Esophagus squamous epithelium (tissue), 4 donors: ENCODE results near the gene RASGRF2.

Experiments
- POLR2A ChIP-seq, 4 donors: fragments of 450-650 bp; IDR thresholded peaks; one replicate each; pipeline ENCODE4 v1.6.1; 2017; ENCODE audit warnings: antibody characterized with exemption in 4 of 4, mild to moderate bottlenecking in 4 of 4, moderate library complexity in 3 of 4
- TF ChIP-seq, protein P1 (sequence below), 6 experiments: fragments of 450-650 bp in 4 of 6; fragments of 200-600 bp in 2 of 6; sonication (generic) in 2 of 6; IDR thresholded peaks; one replicate each; pipeline ENCODE4 v1.5.1; 2016 to 2019; ENCODE audit warnings: antibody characterized with exemption in 6 of 6, mild to moderate bottlenecking in 4 of 6, moderate library complexity in 4 of 6

DNA sequence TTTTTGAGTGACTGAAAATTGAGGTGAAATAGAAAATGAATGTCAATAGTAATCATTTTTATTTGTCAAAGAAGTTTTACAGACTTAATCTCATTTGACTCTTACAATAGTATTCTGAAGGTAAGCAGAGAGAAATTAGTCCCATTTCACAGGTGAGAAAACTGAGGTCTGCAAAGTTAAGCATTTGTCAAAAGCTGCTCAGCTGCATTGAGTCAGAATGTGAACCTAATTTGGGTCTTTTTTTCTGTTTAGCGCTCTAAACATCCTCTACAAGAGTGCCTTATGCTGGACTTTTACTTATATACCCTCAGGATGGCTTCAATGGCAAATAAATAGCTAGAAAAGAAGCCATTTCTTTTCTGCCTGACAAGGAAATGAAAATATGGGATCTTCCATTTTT is 135.7 kb downstream of the RASGRF2 start:
- TF ChIP-seq, protein P1, sequence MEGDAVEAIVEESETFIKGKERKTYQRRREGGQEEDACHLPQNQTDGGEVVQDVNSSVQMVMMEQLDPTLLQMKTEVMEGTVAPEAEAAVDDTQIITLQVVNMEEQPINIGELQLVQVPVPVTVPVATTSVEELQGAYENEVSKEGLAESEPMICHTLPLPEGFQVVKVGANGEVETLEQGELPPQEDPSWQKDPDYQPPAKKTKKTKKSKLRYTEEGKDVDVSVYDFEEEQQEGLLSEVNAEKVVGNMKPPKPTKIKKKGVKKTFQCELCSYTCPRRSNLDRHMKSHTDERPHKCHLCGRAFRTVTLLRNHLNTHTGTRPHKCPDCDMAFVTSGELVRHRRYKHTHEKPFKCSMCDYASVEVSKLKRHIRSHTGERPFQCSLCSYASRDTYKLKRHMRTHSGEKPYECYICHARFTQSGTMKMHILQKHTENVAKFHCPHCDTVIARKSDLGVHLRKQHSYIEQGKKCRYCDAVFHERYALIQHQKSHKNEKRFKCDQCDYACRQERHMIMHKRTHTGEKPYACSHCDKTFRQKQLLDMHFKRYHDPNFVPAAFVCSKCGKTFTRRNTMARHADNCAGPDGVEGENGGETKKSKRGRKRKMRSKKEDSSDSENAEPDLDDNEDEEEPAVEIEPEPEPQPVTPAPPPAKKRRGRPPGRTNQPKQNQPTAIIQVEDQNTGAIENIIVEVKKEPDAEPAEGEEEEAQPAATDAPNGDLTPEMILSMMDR (IDR thresholded peaks at IDR 0.05), result no peak
- TF ChIP-seq POLR2A (IDR thresholded peaks at IDR 0.05), result no peak
